NT2/D1 (cell line): ENCODE results near the gene DNAJC27.

Source experiments
- SUZ12 ChIP-seq: IDR thresholded peaks from 2 replicates; pipeline ENCODE4 v1.6.1; 2011; ENCODE audit not compliant: insufficient read length, insufficient read depth; ENCODE audit errors: extremely low read depth
- YY1 ChIP-seq: IDR thresholded peaks from 2 replicates; pipeline ENCODE4 v1.6.1; 2011; ENCODE audit not compliant: insufficient read length, insufficient read depth
- ZNF274 ChIP-seq: IDR thresholded peaks from 2 replicates; pipeline ENCODE4 v1.6.1; 2011; ENCODE audit warnings: mild to moderate bottlenecking, low read depth, low read length

- TF ChIP-seq SUZ12: no peak
- no peak for TF ChIP-seq YY1
- no peak for TF ChIP-seq ZNF274
Observed at GRCh38 chr2:24926602-24927252, 45.0 kb downstream of the DNAJC27 start.
